NT2/D1 (cell line): Measurements from ENCODE around the gene CXCR4.

Experiments
- SUZ12 ChIP-seq: IDR thresholded peaks from 2 replicates; pipeline ENCODE4 v1.6.1; 2011; ENCODE audit not compliant: insufficient read length, insufficient read depth; ENCODE audit errors: extremely low read depth
- YY1 ChIP-seq: IDR thresholded peaks from 2 replicates; pipeline ENCODE4 v1.6.1; 2011; ENCODE audit not compliant: insufficient read length, insufficient read depth
- ZNF274 ChIP-seq: IDR thresholded peaks from 2 replicates; pipeline ENCODE4 v1.6.1; 2011; ENCODE audit warnings: mild to moderate bottlenecking, low read depth, low read length

- no peak for TF ChIP-seq SUZ12
- no peak for TF ChIP-seq YY1
- TF ChIP-seq ZNF274 = no peak
Observed at GRCh38 chr2:136146564-136146963, 28.6 kb upstream of the CXCR4 start.
